Spleen (tissue), 7 donors: Measurements from ENCODE around the gene SLC45A3.

Experiments
- POLR2A ChIP-seq, 3 donors: fragments of 450-650 bp; IDR thresholded peaks; one replicate each; pipeline ENCODE4 v1.5.1; 2017; ENCODE audit warnings: antibody characterized with exemption in 3 of 3, mild to moderate bottlenecking in 1 of 3
- TF ChIP-seq, protein P1 (sequence below), 11 experiments: fragments of 200-600 bp in 7 of 11; fragments of 450-650 bp in 4 of 11; sonication (generic) in 4 of 11; IDR thresholded peaks in 8 of 11; conservative IDR thresholded peaks in 3 of 11; 1 replicate in 7 of 11; 2 replicates in 4 of 11; pipeline versions ENCODE4 v1.4.0 to v1.8.0; 2016 to 2021; ENCODE audit warnings: antibody characterized with exemption in 11 of 11, inconsistent platforms in 4 of 11, mild to moderate bottlenecking in 1 of 11
- donor health status: DM: no; HTN: no; CAD: no; lungs with moderate emphysema.
- donor health status: DM: no; HTN: no; CAD: no.
- donor health status: DM: no; HTN: no; CAD: no.

DNA sequence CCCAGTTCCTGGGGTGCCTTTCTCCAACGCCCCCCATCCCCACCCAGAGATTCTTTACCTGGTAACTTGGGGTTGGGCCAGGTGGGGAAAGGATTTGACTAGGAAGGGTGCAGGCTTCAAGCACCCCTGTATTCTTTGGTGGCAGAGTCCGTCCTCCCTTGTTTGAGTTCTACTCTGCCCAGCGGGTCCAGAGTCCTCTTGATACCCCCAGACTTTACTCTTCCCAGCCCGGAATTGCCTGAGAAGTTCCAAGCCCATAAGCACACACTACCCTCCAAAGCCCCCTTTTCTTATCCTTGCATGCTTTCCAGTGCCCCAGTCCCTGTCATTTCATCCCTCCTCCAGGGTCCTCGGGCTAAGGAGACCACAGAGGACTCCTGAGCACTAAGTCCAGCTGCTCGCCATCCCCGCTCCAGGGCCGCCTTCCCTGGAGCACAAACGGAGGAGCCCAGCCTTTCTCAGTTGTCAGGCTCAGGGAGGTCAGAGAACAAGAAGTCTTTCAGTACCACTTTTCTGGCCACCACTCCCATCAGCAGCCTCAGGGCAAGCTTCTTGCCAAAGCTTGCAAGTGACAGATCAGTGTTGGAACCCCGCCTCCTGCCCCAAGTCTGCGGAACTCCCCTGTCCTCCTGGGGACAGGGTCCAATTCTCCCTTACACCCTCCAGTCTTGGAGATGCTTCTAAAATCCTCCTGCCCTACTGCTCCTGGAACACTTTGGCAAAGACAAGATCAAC, 12.2 kb downstream of the SLC45A3 start:
- TF ChIP-seq, protein P1, sequence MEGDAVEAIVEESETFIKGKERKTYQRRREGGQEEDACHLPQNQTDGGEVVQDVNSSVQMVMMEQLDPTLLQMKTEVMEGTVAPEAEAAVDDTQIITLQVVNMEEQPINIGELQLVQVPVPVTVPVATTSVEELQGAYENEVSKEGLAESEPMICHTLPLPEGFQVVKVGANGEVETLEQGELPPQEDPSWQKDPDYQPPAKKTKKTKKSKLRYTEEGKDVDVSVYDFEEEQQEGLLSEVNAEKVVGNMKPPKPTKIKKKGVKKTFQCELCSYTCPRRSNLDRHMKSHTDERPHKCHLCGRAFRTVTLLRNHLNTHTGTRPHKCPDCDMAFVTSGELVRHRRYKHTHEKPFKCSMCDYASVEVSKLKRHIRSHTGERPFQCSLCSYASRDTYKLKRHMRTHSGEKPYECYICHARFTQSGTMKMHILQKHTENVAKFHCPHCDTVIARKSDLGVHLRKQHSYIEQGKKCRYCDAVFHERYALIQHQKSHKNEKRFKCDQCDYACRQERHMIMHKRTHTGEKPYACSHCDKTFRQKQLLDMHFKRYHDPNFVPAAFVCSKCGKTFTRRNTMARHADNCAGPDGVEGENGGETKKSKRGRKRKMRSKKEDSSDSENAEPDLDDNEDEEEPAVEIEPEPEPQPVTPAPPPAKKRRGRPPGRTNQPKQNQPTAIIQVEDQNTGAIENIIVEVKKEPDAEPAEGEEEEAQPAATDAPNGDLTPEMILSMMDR (IDR thresholded peaks at IDR 0.05 in 8 of 11, conservative IDR thresholded peaks at IDR 0.05 in 3 of 11): no peak
- no peak for TF ChIP-seq POLR2A (IDR thresholded peaks at IDR 0.05)
